GM23338 (cell line): ENCODE data around the gene ZNF737.

Source experiments
- CREB1 ChIP-seq: fragments of 250-450 bp; sonication (Bioruptor Pico); IDR thresholded peaks from 2 replicates; pipeline ENCODE4 v1.5.0; 2020; ENCODE audit warnings: low read depth, mild to moderate bottlenecking, moderate library complexity
- EZH2 ChIP-seq: fragments of 200-600 bp; sonication (generic); IDR thresholded peaks from one replicate; pipeline ENCODE4 v1.8.0; 2017; ENCODE audit warnings: antibody characterized with exemption, mild to moderate bottlenecking, low read depth; ENCODE audit not compliant: unreplicated experiment
- EZH2phosphoT487 ChIP-seq: fragments of 200-600 bp; sonication (generic); IDR thresholded peaks from one replicate; pipeline ENCODE4 v1.8.1; 2018; ENCODE audit warnings: antibody characterized with exemption; ENCODE audit not compliant: unreplicated experiment
- POLR2AphosphoS5 ChIP-seq: IDR thresholded peaks from 2 replicates; pipeline ENCODE4 v1.6.1; 2016; ENCODE audit warnings: antibody characterized with exemption, low read depth
- STAT1 ChIP-seq: IDR thresholded peaks from one replicate; pipeline ENCODE4 v1.6.1; 2016; ENCODE audit warnings: antibody characterized with exemption; ENCODE audit not compliant: unreplicated experiment
- ZNF331 ChIP-seq: fragments of 250-450 bp; sonication (Bioruptor Pico); IDR thresholded peaks from 2 replicates; pipeline ENCODE4 v1.5.0; 2020; ENCODE audit warnings: low read depth, mild to moderate bottlenecking, moderate library complexity
- ZNF462 ChIP-seq: fragments of 250-450 bp; sonication (Bioruptor Pico); IDR thresholded peaks from 2 replicates; pipeline ENCODE4 v1.5.0; 2020; ENCODE audit warnings: mild to moderate bottlenecking, moderate library complexity
- TF ChIP-seq, protein P1 (sequence below), 2 experiments: fragments of 200-600 bp in 1 of 2; sonication (generic) in 1 of 2; conservative IDR thresholded peaks; 2 replicates each; pipeline versions ENCODE4 v1.5.1 to v1.6.1; 2016 to 2017; ENCODE audit warnings: antibody characterized with exemption in 2 of 2, low read depth in 2 of 2, mild to moderate bottlenecking in 2 of 2, moderate library complexity in 1 of 2
- TF ChIP-seq, protein P2 (sequence below): IDR thresholded peaks from one replicate; pipeline ENCODE4 v1.6.1; 2018; ENCODE audit warnings: antibody characterized with exemption; ENCODE audit not compliant: unreplicated experiment

- TF ChIP-seq, protein P1, sequence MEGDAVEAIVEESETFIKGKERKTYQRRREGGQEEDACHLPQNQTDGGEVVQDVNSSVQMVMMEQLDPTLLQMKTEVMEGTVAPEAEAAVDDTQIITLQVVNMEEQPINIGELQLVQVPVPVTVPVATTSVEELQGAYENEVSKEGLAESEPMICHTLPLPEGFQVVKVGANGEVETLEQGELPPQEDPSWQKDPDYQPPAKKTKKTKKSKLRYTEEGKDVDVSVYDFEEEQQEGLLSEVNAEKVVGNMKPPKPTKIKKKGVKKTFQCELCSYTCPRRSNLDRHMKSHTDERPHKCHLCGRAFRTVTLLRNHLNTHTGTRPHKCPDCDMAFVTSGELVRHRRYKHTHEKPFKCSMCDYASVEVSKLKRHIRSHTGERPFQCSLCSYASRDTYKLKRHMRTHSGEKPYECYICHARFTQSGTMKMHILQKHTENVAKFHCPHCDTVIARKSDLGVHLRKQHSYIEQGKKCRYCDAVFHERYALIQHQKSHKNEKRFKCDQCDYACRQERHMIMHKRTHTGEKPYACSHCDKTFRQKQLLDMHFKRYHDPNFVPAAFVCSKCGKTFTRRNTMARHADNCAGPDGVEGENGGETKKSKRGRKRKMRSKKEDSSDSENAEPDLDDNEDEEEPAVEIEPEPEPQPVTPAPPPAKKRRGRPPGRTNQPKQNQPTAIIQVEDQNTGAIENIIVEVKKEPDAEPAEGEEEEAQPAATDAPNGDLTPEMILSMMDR (conservative IDR thresholded peaks at IDR 0.05; ENCODE audit: low read depth in 2 of 2) = peak; percentile 68 to 74
- no peak for TF ChIP-seq EZH2
- TF ChIP-seq CREB1 (CRISPR knock-in tag) = no peak
- no peak for TF ChIP-seq EZH2phosphoT487
- TF ChIP-seq ZNF462 (CRISPR knock-in tag) = no peak
- no peak for TF ChIP-seq POLR2AphosphoS5
- no peak for TF ChIP-seq ZNF331
- TF ChIP-seq, protein P2, sequence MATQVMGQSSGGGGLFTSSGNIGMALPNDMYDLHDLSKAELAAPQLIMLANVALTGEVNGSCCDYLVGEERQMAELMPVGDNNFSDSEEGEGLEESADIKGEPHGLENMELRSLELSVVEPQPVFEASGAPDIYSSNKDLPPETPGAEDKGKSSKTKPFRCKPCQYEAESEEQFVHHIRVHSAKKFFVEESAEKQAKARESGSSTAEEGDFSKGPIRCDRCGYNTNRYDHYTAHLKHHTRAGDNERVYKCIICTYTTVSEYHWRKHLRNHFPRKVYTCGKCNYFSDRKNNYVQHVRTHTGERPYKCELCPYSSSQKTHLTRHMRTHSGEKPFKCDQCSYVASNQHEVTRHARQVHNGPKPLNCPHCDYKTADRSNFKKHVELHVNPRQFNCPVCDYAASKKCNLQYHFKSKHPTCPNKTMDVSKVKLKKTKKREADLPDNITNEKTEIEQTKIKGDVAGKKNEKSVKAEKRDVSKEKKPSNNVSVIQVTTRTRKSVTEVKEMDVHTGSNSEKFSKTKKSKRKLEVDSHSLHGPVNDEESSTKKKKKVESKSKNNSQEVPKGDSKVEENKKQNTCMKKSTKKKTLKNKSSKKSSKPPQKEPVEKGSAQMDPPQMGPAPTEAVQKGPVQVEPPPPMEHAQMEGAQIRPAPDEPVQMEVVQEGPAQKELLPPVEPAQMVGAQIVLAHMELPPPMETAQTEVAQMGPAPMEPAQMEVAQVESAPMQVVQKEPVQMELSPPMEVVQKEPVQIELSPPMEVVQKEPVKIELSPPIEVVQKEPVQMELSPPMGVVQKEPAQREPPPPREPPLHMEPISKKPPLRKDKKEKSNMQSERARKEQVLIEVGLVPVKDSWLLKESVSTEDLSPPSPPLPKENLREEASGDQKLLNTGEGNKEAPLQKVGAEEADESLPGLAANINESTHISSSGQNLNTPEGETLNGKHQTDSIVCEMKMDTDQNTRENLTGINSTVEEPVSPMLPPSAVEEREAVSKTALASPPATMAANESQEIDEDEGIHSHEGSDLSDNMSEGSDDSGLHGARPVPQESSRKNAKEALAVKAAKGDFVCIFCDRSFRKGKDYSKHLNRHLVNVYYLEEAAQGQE = no peak
- TF ChIP-seq STAT1 = no peak
Observed at GRCh38 chr19:20558011-20558410, 7.6 kb downstream of the ZNF737 start.
